ENCODE results near the gene NAV2.

DNA sequence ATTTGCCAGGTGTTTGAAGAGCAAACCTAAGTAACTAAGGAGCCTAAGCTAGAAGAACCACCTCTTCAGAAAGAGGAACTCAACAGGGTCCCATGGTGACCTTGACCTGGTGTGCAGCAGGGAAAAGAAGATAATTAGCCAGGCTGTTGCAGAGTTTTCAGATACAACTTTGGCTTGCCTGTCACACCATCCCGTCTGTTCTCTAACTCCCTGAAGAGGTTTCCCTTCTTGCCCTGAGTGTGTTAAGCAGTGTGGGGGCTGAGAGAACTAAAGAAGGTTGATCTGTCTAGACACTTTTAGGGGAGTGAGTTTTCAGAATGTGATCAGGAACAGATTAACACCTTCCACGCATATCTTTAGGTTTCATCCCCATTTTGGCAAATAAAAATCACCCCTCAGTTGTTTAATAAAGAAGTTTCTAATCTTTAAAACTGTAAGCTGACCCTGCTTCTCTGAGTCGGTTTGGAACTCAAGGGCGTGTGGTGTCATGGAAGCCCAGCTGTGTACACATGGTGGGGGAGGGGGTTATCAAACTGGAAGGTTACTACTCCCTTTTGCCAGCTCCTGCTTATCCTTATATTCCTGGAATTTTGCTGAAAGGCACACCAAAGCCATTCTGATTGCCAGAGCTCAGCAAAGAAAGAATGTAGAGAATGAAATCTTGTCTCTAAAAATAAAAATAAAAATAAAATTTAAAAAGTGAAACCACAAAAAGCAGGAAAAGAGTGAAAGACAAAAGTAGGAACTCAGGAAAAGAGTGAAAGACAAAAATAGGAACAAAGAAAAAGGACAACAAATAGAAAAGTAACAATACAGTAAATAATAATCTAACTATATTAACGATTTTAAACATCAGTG lies 377.4 kb downstream of the NAV2 start:
- TF ChIP-seq, protein P1, sequence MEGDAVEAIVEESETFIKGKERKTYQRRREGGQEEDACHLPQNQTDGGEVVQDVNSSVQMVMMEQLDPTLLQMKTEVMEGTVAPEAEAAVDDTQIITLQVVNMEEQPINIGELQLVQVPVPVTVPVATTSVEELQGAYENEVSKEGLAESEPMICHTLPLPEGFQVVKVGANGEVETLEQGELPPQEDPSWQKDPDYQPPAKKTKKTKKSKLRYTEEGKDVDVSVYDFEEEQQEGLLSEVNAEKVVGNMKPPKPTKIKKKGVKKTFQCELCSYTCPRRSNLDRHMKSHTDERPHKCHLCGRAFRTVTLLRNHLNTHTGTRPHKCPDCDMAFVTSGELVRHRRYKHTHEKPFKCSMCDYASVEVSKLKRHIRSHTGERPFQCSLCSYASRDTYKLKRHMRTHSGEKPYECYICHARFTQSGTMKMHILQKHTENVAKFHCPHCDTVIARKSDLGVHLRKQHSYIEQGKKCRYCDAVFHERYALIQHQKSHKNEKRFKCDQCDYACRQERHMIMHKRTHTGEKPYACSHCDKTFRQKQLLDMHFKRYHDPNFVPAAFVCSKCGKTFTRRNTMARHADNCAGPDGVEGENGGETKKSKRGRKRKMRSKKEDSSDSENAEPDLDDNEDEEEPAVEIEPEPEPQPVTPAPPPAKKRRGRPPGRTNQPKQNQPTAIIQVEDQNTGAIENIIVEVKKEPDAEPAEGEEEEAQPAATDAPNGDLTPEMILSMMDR (IDR thresholded peaks at IDR 0.05): no peak
- TF ChIP-seq POLR2A (IDR thresholded peaks at IDR 0.05) (no peak), EP300 (IDR thresholded peaks at IDR 0.05) (no peak)
